K562 (cell line): Measurements from ENCODE around the gene EIPR1.

Source experiments
- ARID2 ChIP-seq: fragments of 450-650 bp; IDR thresholded peaks from 2 replicates; pipeline ENCODE4 v1.6.1; 2017; ENCODE audit warnings: antibody characterized with exemption, mild to moderate bottlenecking
- COPS2 ChIP-seq: fragments of 450-650 bp; conservative IDR thresholded peaks from 2 replicates; pipeline ENCODE4 v1.6.1; 2016; ENCODE audit warnings: mild to moderate bottlenecking, moderate library complexity
- OTX1 ChIP-seq: fragments of 450-650 bp; formaldehyde crosslinking; IDR thresholded peaks from 2 replicates; pipeline ENCODE4 v1.4.0; 2022; ENCODE audit warnings: mild to moderate bottlenecking
- POLR2AphosphoS5 ChIP-seq: IDR thresholded peaks from 2 replicates; pipeline ENCODE4 v1.6.1; 2011; ENCODE audit warnings: mild to moderate bottlenecking, low read depth, low read length, moderate library complexity; ENCODE audit not compliant: control insufficient read depth, insufficient read depth
- SP1 ChIP-seq: sonication (generic); formaldehyde crosslinking; IDR thresholded peaks from 2 replicates; pipeline ENCODE4 v1.8.1; 2022; ENCODE audit warnings: mild to moderate bottlenecking, missing genetic modification reagents
- ZBTB7A ChIP-seq: IDR thresholded peaks from 2 replicates; pipeline ENCODE4 v1.6.1; 2011; ENCODE audit warnings: low read depth, mild to moderate bottlenecking, low read length, moderate library complexity, borderline replicate concordance; ENCODE audit not compliant: control insufficient read depth
- ZNF121 ChIP-seq: sonication (generic); formaldehyde crosslinking; conservative IDR thresholded peaks from 2 replicates; pipeline ENCODE4 v1.8.0; 2022; ENCODE audit warnings: missing genetic modification reagents
- ZNF274 ChIP-seq: IDR thresholded peaks from 2 replicates; pipeline ENCODE4 v1.6.1; 2011; ENCODE audit warnings: low read depth, mild to moderate bottlenecking, low read length, moderate library complexity, borderline replicate concordance
- TF ChIP-seq, protein P1 (sequence below): sonication (generic); formaldehyde crosslinking; IDR thresholded peaks from 2 replicates; pipeline ENCODE4 v1.8.1; 2023; ENCODE audit warnings: mild to moderate bottlenecking, missing genetic modification reagents
- TF ChIP-seq, protein P2 (sequence below), 3 experiments: IDR thresholded peaks in 2 of 3; conservative IDR thresholded peaks in 1 of 3; 2 replicates each; pipeline ENCODE4 v1.5.1; 2011 to 2012; ENCODE audit warnings: low read length in 3 of 3, mild to moderate bottlenecking in 3 of 3, control low read depth in 2 of 3, improper control_type of control experiment in 1 of 3, inconsistent platforms in 1 of 3, low read depth in 1 of 3, mixed read lengths in 1 of 3, moderate library complexity in 1 of 3; ENCODE audit not compliant: insufficient read depth in 2 of 3

- no peak for TF ChIP-seq SP1 (CRISPR knock-in tag)
- no peak for TF ChIP-seq ZNF274
- TF ChIP-seq ARID2, result no peak
- TF ChIP-seq, protein P1, sequence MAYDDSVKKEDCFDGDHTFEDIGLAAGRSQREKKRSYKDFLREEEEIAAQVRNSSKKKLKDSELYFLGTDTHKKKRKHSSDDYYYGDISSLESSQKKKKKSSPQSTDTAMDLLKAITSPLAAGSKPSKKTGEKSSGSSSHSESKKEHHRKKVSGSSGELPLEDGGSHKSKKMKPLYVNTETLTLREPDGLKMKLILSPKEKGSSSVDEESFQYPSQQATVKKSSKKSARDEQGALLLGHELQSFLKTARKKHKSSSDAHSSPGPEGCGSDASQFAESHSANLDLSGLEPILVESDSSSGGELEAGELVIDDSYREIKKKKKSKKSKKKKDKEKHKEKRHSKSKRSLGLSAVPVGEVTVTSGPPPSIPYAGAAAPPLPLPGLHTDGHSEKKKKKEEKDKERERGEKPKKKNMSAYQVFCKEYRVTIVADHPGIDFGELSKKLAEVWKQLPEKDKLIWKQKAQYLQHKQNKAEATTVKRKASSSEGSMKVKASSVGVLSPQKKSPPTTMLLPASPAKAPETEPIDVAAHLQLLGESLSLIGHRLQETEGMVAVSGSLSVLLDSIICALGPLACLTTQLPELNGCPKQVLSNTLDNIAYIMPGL (CRISPR knock-in tag), result no peak
- no peak for TF ChIP-seq POLR2AphosphoS5
- TF ChIP-seq ZNF121 (CRISPR knock-in tag), result no peak
- TF ChIP-seq OTX1 (CRISPR knock-in tag), result no peak
- TF ChIP-seq, protein P2, sequence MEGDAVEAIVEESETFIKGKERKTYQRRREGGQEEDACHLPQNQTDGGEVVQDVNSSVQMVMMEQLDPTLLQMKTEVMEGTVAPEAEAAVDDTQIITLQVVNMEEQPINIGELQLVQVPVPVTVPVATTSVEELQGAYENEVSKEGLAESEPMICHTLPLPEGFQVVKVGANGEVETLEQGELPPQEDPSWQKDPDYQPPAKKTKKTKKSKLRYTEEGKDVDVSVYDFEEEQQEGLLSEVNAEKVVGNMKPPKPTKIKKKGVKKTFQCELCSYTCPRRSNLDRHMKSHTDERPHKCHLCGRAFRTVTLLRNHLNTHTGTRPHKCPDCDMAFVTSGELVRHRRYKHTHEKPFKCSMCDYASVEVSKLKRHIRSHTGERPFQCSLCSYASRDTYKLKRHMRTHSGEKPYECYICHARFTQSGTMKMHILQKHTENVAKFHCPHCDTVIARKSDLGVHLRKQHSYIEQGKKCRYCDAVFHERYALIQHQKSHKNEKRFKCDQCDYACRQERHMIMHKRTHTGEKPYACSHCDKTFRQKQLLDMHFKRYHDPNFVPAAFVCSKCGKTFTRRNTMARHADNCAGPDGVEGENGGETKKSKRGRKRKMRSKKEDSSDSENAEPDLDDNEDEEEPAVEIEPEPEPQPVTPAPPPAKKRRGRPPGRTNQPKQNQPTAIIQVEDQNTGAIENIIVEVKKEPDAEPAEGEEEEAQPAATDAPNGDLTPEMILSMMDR (IDR thresholded peaks at IDR 0.05 in 2 of 3, conservative IDR thresholded peaks at IDR 0.05 in 1 of 3; ENCODE audit: insufficient read depth in 2 of 3, low read depth in 1 of 3, low read length in 3 of 3), result no peak
- no peak for TF ChIP-seq COPS2
- TF ChIP-seq ZBTB7A, result no peak
Measured at GRCh38 chr2:3183766-3184165, 193.9 kb downstream of the EIPR1 start.
